Hindlimb muscle (tissue), 1 donor: ENCODE data around the gene AP3D1. TPM values are rescaled to one million over a fixed set of nuclear protein-coding genes. Genes with fewer than 3 reads are reported as not detected.

Experiments
- DNase-seq: peaks from one replicate; pipeline ENCODE4 v3.0.0-alpha.2; 2013
- polyA plus RNA-seq: library from polyadenylated mRNA; unstranded; fragments of 120-200 nt; gene quantifications from one replicate; pipeline ENCODE4 v1.2.1, GENCODE V29; 2013; ENCODE audit not compliant: insufficient read length

AP3D1 gene
- polyA plus RNA-seq, 1 donor, result 66.5 TPM

GRCh38 chr19:2058570-2059421 is 92.6 kb downstream of the AP3D1 start:
- no peak for DNase-seq

GRCh38 chr19:2057484-2058469 is 93.6 kb downstream of the AP3D1 start:
- no peak for DNase-seq

GRCh38 chr19:2056837-2057192 is 94.6 kb downstream of the AP3D1 start:
- DNase-seq, result no peak

GRCh38 chr19:2055931-2056836 is 95.2 kb downstream of the AP3D1 start:
- DNase-seq, result peak; percentile 87

GRCh38 chr19:2054763-2055162 is 96.6 kb downstream of the AP3D1 start:
- no peak for DNase-seq

- DNase-seq, result no peak
These were observed 97.6 kb downstream of the AP3D1 start for GRCh38 chr19:2053601-2054389.

GRCh38 chr19:2051773-2052704 is 99.3 kb downstream of the AP3D1 start:
- no peak for DNase-seq

GRCh38 chr19:2050991-2051772 is 100.2 kb downstream of the AP3D1 start, which contains the start of gene MKNK2:
Gene MKNK2, minus strand, starts transcription at chr19:2051244. Its CDS starts 393 bp downstream, at chr19:2050851.
- DNase-seq, result peak; percentile 94

Other genes with a start within 250 kb of the AP3D1 start
- 2.8 TPM for gene ADAT3, start 246.2 kb downstream of the AP3D1 start, polyA plus RNA-seq
- 32.5 TPM for gene SCAMP4, start 246.2 kb downstream of the AP3D1 start, polyA plus RNA-seq
- gene CSNK1G2, start 210.4 kb downstream of the AP3D1 start, polyA plus RNA-seq, result 42.8 TPM
- gene BTBD2, start 135.9 kb downstream of the AP3D1 start, polyA plus RNA-seq, result 83.9 TPM
- 116 TPM for gene MKNK2, start 100.3 kb downstream of the AP3D1 start, polyA plus RNA-seq
- 18.3 TPM for gene MOB3A, start 55.2 kb downstream of the AP3D1 start, polyA plus RNA-seq
- gene IZUMO4, start 54.7 kb downstream of the AP3D1 start, polyA plus RNA-seq, result 2.9 TPM
- gene DOT1L, start 12.4 kb upstream of the AP3D1 start, polyA plus RNA-seq, result 24.7 TPM
- gene PLEKHJ1, start 84.8 kb upstream of the AP3D1 start, polyA plus RNA-seq, result 77.7 TPM
- 78.2 TPM for gene SF3A2, start 85.3 kb upstream of the AP3D1 start, polyA plus RNA-seq
- 8.1 TPM for gene AMH, start 97.8 kb upstream of the AP3D1 start, polyA plus RNA-seq
- 111 TPM for gene JSRP1, start 104.9 kb upstream of the AP3D1 start, polyA plus RNA-seq
- not detected for gene PEAK3, start 130.6 kb upstream of the AP3D1 start, polyA plus RNA-seq
- gene LINGO3, start 156.6 kb upstream of the AP3D1 start, polyA plus RNA-seq, result 0.14 TPM
- gene LSM7, start 177.0 kb upstream of the AP3D1 start, polyA plus RNA-seq, result 71.7 TPM
- gene SPPL2B, start 177.1 kb upstream of the AP3D1 start, polyA plus RNA-seq, result 52.5 TPM
- 0.67 TPM for gene TMPRSS9, start 208.7 kb upstream of the AP3D1 start, polyA plus RNA-seq